Cardiac muscle cell (in vitro differentiated cells and primary cell): ENCODE measurements around the gene CLEC10A. TPM values are rescaled to one million over a fixed set of nuclear protein-coding genes. Genes with fewer than 3 reads are reported as not detected.
"Not testable (repeated sequence)": the region's sequence is repeated elsewhere in the genome, so short reads cannot be mapped to it uniquely, and the experiment has no call there.

Experiments used
- DNase-seq, 2 donors: peaks; one replicate each; pipeline versions ENCODE4 v3.0.0 to v3.0.0-alpha.2; 2010 to 2017; ENCODE audit warnings: low read depth in 1 of 2, low spot score in 1 of 2
- H3K27ac ChIP-seq: fragments of 200-600 bp; sonication (generic); 2 replicates; pipeline ENCODE4 v1.5.1; 2016
- H3K27me3 ChIP-seq: fragments of 200-600 bp; sonication (generic); 2 replicates; pipeline ENCODE4 v1.6.0; 2016; ENCODE audit warnings: control low read depth
- H3K36me3 ChIP-seq: fragments of 200-600 bp; sonication (generic); 2 replicates; pipeline ENCODE4 v1.5.1; 2016; ENCODE audit warnings: control low read depth
- H3K4me1 ChIP-seq: fragments of 200-600 bp; sonication (generic); 2 replicates; pipeline ENCODE4 v1.8.1; 2017; ENCODE audit warnings: low read depth, mild to moderate bottlenecking, mixed run types
- H3K4me3 ChIP-seq: fragments of 200-600 bp; sonication (generic); 2 replicates; pipeline ENCODE4 v1.5.1; 2016; ENCODE audit warnings: mild to moderate bottlenecking
- H3K9me3 ChIP-seq: fragments of 200-600 bp; sonication (generic); 2 replicates; pipeline ENCODE4 v1.5.1; 2017; ENCODE audit warnings: low read depth, mild to moderate bottlenecking, control low read depth
- CTCF ChIP-seq: IDR thresholded peaks from 2 replicates; pipeline ENCODE4 v1.5.1; 2012; ENCODE audit warnings: low read depth, mild to moderate bottlenecking, low read length
- polyA plus RNA-seq: library from polyadenylated mRNA; unstranded; fragments of >200 nt; fragmentation: Nextera tagmentation; extraction: Ambion mirVana; gene quantifications from 2 replicates; pipeline ENCODE4 v1.2.1, GENCODE V29; 2016
- total RNA-seq: library from RNA; depleted of rRNA; stranded (reverse); fragments of >200 nt; gene quantifications from 2 replicates; pipeline ENCODE4 v1.2.3, GENCODE V29; 2016

Gene CLEC10A
- total and polyA plus RNA-seq, 2 experiments from 2014 or later = not detected

DNA sequence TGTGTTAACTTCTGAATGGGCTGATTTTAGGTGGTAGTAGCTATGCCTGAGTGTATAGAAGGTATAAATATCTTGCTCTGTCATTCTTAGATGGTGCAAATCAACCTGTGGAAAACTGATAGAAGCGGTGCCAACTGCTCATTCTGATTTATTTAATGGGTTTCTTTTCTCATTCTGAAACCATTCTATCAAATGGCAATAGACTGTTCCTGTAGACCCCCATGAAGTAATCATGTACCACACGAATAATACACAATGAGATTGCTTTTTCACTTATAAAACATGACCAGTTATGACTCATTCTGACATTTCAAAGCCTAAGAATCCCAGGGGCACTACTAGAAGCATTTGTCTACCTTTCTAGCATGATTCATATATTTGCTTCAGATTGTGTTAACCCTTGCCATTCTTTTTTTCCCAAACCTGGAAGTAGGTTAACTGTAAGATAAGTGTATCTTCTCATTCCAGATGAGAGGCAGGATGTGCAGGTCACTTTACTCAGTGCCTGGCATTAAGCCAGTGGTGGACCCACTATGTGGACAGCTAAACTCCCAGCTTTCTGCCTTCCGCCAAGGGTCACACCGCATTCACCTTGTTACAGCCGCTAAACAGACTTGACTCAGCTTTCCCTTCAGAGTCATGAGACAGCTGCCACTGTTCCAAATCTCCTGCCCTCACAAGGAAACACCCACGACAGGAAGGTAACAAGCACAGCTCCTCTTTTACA is 19.7 kb downstream of the CLEC10A start:
- no peak overlapping the region for H3K27ac ChIP-seq
- no peak for TF ChIP-seq CTCF
- H3K27me3 ChIP-seq = no peaks in the 10 kb centered on the region
- H3K9me3 ChIP-seq = no peaks in the 10 kb centered on the region
- no peak overlapping the region for H3K4me3 ChIP-seq
- H3K36me3 ChIP-seq = no peaks in the 10 kb centered on the region
- DNase-seq = peak in 1 of 2 donors; percentile 62
- no peaks in the 10 kb centered on the region for H3K4me1 ChIP-seq

GRCh38 chr17:7058831-7059447 is 21.1 kb downstream of the CLEC10A start:
- DNase-seq = peak in 1 of 2 donors; percentile 55
- no peaks in the 10 kb centered on the region for H3K27me3 ChIP-seq
- no peak for TF ChIP-seq CTCF

GRCh38 chr17:7056386-7056785 is 23.7 kb downstream of the CLEC10A start:
- Histone ChIP-seq H3K9me3 (no peaks in the 10 kb centered on the region), H3K27me3 (no peaks in the 10 kb centered on the region), H3K4me1 (no peaks in the 10 kb centered on the region), H3K27ac (no peak overlapping the region), H3K36me3 (no peaks in the 10 kb centered on the region), H3K4me3 (no peak overlapping the region)
- DNase-seq = no peak
- TF ChIP-seq CTCF = no peak

More at GRCh38 chr17:7058831-7059447, 21.1 kb downstream of the CLEC10A start:
- Histone ChIP-seq H3K27ac (no peak overlapping the region), H3K4me1 (no peaks in the 10 kb centered on the region), H3K4me3 (no peak overlapping the region), H3K36me3 (no peaks in the 10 kb centered on the region), H3K9me3 (no peaks in the 10 kb centered on the region)

- not testable (repeated sequence) for DNase-seq, H3K4me1 ChIP-seq, H3K4me3 ChIP-seq, H3K27ac ChIP-seq, H3K27me3 ChIP-seq, H3K36me3 ChIP-seq, H3K9me3 ChIP-seq
Measured at GRCh38 chr17:7050583-7050982, 29.5 kb downstream of the CLEC10A start.

DNA sequence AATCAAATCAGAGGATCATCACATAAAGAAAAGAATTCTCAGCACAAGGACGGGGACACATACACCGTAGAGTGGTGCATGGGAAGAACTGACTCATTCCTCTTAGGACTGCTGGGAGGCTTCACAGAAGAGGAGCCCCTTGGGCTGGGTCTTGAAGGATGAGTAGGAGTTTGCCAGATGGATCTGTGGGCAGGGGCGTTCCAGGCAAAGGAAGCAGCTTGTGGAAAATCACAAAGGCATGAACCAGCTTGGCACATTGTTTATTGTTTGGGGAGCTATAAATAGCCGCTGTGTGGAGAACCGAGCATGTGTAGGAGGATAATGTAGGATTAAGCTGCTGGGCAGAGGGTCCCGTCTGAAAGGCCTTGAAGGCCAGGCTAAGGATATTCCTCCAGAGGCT is 31.1 kb downstream of the CLEC10A start:
- Histone ChIP-seq H3K27me3 (peaks cover 14% of the 10 kb centered on the region), H3K4me3 (no peak overlapping the region), H3K4me1 (peaks cover 5% of the 10 kb centered on the region), H3K27ac (no peak overlapping the region), H3K36me3 (no peaks in the 10 kb centered on the region), H3K9me3 (no peaks in the 10 kb centered on the region)
- TF ChIP-seq CTCF = no peak
- no peak for DNase-seq

- Histone ChIP-seq H3K4me3 (no peak overlapping the region), H3K27ac (no peak overlapping the region), H3K36me3 (no peaks in the 10 kb centered on the region), H3K9me3 (no peaks in the 10 kb centered on the region), H3K4me1 (peaks cover 5% of the 10 kb centered on the region), H3K27me3 (peaks cover 28% of the 10 kb centered on the region)
- TF ChIP-seq CTCF = no peak
- DNase-seq = no peak
Measured at GRCh38 chr17:7047566-7047965, 32.5 kb downstream of the CLEC10A start.

DNA sequence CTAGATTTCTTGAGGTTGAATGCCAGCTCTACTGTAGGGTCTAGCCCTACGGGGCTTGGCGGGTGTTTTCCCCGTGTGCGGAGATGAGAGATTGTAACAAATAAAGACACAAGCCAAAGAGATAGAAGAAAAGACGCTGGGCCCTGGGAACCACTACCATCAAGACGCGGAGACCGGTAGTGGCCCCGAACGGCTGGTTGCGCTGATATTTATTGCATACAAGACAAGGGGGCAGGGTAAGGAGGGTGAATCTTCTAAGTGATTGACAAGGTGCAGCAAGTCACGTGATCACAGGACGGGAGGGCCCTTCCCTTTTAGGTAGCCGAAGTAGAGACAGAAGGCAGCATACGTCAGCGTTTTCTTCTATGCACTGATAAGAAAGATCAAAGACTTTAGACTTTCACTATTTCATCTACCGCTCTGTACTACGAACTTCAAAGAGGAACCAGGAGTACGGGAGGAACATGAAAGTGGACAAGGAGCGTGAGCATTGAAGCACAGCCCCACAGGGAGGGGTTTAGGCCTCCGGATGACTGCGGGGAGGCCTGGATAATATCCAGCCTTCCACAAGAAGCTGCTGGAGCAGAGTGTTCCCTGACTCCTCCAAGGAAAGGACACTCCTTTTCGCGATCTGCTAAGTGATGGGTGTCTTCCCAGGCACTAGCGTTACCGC is 33.2 kb downstream of the CLEC10A start:
- not testable (repeated sequence) for H3K36me3 ChIP-seq, H3K9me3 ChIP-seq, DNase-seq, H3K27ac ChIP-seq, H3K4me1 ChIP-seq
- H3K27me3 ChIP-seq = peaks cover 35% of the 10 kb centered on the region
- peak overlapping the region; percentile 12 for H3K4me3 ChIP-seq
